Hepatocyte (in vitro differentiated cells): Measurements from ENCODE around the gene SRRM2. TPM values are rescaled to one million over a fixed set of nuclear protein-coding genes. Genes with fewer than 3 reads are reported as not detected.

Source experiments
- DNase-seq: peaks from one replicate; pipeline ENCODE4 v3.0.0-alpha.2; 2016; ENCODE audit warnings: low spot score
- H2AFZ ChIP-seq: fragments of 200-600 bp; sonication (generic); 2 replicates; pipeline ENCODE4 v1.6.0; 2016; ENCODE audit warnings: antibody characterized with exemption, mild to moderate bottlenecking
- H3K27ac ChIP-seq: fragments of 200-600 bp; sonication (generic); 2 replicates; pipeline ENCODE4 v1.5.1; 2016; ENCODE audit warnings: mild to moderate bottlenecking
- H3K27me3 ChIP-seq: fragments of 200-600 bp; sonication (generic); 2 replicates; pipeline ENCODE4 v1.6.1; 2016
- H3K36me3 ChIP-seq: fragments of 200-600 bp; sonication (generic); replicated peaks from 2 replicates; pipeline ENCODE4 v1.5.1; 2016; ENCODE audit warnings: low read depth; ENCODE audit not compliant: insufficient read depth
- H3K4me1 ChIP-seq: fragments of 200-600 bp; sonication (generic); 2 replicates; pipeline ENCODE4 v1.5.1; 2016; ENCODE audit warnings: mild to moderate bottlenecking, moderate library complexity; ENCODE audit not compliant: insufficient read depth
- H3K4me2 ChIP-seq: fragments of 200-600 bp; sonication (generic); 2 replicates; pipeline ENCODE4 v1.6.0; 2016
- H3K4me3 ChIP-seq: fragments of 200-600 bp; sonication (generic); 2 replicates; pipeline ENCODE4 v1.5.1; 2016; ENCODE audit warnings: mild to moderate bottlenecking
- H3K79me2 ChIP-seq: fragments of 200-600 bp; sonication (generic); 2 replicates; pipeline ENCODE4 v1.6.0; 2017; ENCODE audit warnings: mild to moderate bottlenecking
- H3K9me2 ChIP-seq: fragments of 200-600 bp; sonication (generic); replicated peaks from 2 replicates; pipeline ENCODE4 v1.6.0; 2017; ENCODE audit warnings: mild to moderate bottlenecking; ENCODE audit not compliant: insufficient read depth
- H3K9me3 ChIP-seq: fragments of 200-600 bp; sonication (generic); 2 replicates; pipeline ENCODE4 v1.5.1; 2016; ENCODE audit warnings: low read depth, mild to moderate bottlenecking
- H4K20me1 ChIP-seq: fragments of 200-600 bp; sonication (generic); 2 replicates; pipeline ENCODE4 v1.6.0; 2016; ENCODE audit warnings: mild to moderate bottlenecking; ENCODE audit not compliant: insufficient read depth, poor library complexity, severe bottlenecking
- EZH2 ChIP-seq: fragments of 200-600 bp; sonication (generic); IDR thresholded peaks from 2 replicates; pipeline ENCODE4 v1.6.1; 2016; ENCODE audit warnings: antibody characterized with exemption, mild to moderate bottlenecking, borderline replicate concordance
- EZH2phosphoT487 ChIP-seq: fragments of 200-600 bp; sonication (generic); IDR thresholded peaks from one replicate; pipeline ENCODE4 v1.6.1; 2018; ENCODE audit warnings: antibody characterized with exemption, mild to moderate bottlenecking, low read depth, moderate library complexity; ENCODE audit not compliant: unreplicated experiment, severe bottlenecking
- WGBS: methylation state at CpG from one replicate; pipeline ENCODE4 v1.1.6; 2016; ENCODE audit warnings: low lambda C conversion rate; ENCODE audit errors: missing lambda C conversion rate; 5-methylcytosine and 5-hydroxymethylcytosine counted together
- polyA plus RNA-seq: library from polyadenylated mRNA; unstranded; fragments of >200 nt; fragmentation: Nextera tagmentation; extraction: Ambion mirVana; gene quantifications from 2 replicates; pipeline ENCODE4 v1.2.1, GENCODE V29; 2016
- total RNA-seq: library from RNA; depleted of rRNA; stranded (reverse); fragments of >200 nt; gene quantifications from 2 replicates; pipeline ENCODE4 v1.2.3, GENCODE V29; 2014
- TF ChIP-seq, protein P1 (sequence below): fragments of 200-600 bp; sonication (generic); IDR thresholded peaks from 2 replicates; pipeline ENCODE4 v1.5.1; 2016; ENCODE audit warnings: antibody characterized with exemption, mild to moderate bottlenecking; ENCODE audit not compliant: poor library complexity

Gene SRRM2
- total and polyA plus RNA-seq, 2 experiments from 2014 or later, result 142 to 403 TPM

DNA sequence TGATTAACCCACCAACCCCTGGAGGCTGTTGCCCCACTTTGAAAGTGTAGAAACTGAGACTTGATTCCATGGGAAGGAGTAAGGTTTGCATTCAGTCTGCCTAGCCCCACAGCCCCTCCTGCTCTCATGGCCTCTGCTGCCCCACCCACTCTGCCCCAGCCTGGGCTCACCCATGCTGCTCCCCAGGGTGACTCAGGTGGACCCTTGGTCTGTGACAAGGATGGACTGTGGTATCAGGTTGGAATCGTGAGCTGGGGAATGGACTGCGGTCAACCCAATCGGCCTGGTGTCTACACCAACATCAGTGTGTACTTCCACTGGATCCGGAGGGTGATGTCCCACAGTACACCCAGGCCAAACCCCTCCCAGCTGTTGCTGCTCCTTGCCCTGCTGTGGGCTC, 52.3 kb downstream of the SRRM2 start:
- Histone ChIP-seq H3K4me1 (no peaks in the 10 kb centered on the region), H3K9me2 (no peaks in the 10 kb centered on the region), H3K9me3 (no peaks in the 10 kb centered on the region), H3K36me3 (no peaks in the 10 kb centered on the region), H3K27me3 (no peaks in the 10 kb centered on the region), H2AFZ (no peak overlapping the region), H3K4me2 (no peak overlapping the region), H3K4me3 (no peak overlapping the region), H3K79me2 (no peaks in the 10 kb centered on the region), H4K20me1 (no peaks in the 10 kb centered on the region), H3K27ac (no peak overlapping the region)
- 94% methylated on average over 4 of the region's 4 CpGs for WGBS
- TF ChIP-seq EZH2, result no peak
- TF ChIP-seq EZH2phosphoT487, result no peak
- TF ChIP-seq, protein P1, sequence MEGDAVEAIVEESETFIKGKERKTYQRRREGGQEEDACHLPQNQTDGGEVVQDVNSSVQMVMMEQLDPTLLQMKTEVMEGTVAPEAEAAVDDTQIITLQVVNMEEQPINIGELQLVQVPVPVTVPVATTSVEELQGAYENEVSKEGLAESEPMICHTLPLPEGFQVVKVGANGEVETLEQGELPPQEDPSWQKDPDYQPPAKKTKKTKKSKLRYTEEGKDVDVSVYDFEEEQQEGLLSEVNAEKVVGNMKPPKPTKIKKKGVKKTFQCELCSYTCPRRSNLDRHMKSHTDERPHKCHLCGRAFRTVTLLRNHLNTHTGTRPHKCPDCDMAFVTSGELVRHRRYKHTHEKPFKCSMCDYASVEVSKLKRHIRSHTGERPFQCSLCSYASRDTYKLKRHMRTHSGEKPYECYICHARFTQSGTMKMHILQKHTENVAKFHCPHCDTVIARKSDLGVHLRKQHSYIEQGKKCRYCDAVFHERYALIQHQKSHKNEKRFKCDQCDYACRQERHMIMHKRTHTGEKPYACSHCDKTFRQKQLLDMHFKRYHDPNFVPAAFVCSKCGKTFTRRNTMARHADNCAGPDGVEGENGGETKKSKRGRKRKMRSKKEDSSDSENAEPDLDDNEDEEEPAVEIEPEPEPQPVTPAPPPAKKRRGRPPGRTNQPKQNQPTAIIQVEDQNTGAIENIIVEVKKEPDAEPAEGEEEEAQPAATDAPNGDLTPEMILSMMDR, result no peak
- no peak for DNase-seq

DNA sequence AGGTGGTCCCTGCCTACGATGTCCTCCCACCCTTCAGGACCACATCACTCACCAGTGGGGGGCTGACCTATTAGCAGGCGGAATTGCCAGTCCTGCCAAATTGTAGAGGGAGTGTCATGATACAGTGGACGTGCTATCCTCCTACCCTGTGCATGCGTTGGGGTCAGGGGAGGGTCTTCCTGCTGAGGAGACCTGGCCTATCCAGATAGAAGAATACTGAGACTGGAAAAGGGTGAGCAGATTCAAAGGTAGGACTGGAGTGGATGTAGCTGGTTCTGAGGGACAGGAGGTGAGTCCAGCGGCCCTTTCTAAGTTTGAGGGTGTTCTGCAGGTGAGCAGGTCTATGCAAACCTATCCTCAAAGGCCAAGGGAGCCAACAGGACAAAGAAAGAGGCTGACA, 53.8 kb downstream of the SRRM2 start:
- Histone ChIP-seq H3K4me2 (no peak overlapping the region), H3K36me3 (no peaks in the 10 kb centered on the region), H3K9me3 (no peaks in the 10 kb centered on the region), H3K4me3 (no peak overlapping the region), H4K20me1 (no peaks in the 10 kb centered on the region), H3K27ac (no peak overlapping the region), H2AFZ (no peak overlapping the region), H3K79me2 (no peaks in the 10 kb centered on the region), H3K4me1 (no peaks in the 10 kb centered on the region), H3K27me3 (no peaks in the 10 kb centered on the region), H3K9me2 (no peaks in the 10 kb centered on the region)
- DNase-seq, result no peak
- 86% methylated on average over 5 of the region's 5 CpGs for WGBS
- TF ChIP-seq, protein P1, result no peak
- TF ChIP-seq EZH2, result no peak
- TF ChIP-seq EZH2phosphoT487, result no peak

DNA sequence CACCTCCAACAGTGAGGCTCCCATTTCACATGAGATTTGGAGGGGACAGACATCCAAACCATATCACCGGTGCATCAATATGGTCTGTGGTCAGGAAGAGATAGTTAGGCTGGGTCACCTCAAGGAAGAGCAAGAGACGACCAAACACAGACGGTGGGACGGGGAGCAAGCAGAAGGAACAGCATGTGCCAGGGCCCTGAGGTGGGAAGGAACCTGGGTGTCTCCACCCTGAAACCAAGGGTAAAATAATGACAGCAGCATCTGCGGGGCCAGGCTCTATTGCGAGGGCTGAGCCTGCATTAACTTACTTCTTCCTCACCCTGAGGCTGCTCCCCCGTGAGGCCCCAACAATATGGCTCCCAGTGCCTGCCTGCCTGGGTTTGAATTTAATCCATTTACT, 55.7 kb downstream of the SRRM2 start:
- no peak overlapping the region for H2AFZ ChIP-seq
- H3K4me1 ChIP-seq, result no peaks in the 10 kb centered on the region
- TF ChIP-seq EZH2phosphoT487 (no peak), EZH2 (no peak)
- TF ChIP-seq, protein P1, result no peak
- H3K9me3 ChIP-seq, result no peaks in the 10 kb centered on the region
- H4K20me1 ChIP-seq, result no peaks in the 10 kb centered on the region
- H3K27ac ChIP-seq, result no peak overlapping the region
- 93% methylated on average over 7 of the region's 7 CpGs for WGBS
- H3K79me2 ChIP-seq, result no peaks in the 10 kb centered on the region
- no peak for DNase-seq
- no peaks in the 10 kb centered on the region for H3K9me2 ChIP-seq
- H3K4me3 ChIP-seq, result no peak overlapping the region
- H3K36me3 ChIP-seq, result no peaks in the 10 kb centered on the region
- H3K27me3 ChIP-seq, result no peaks in the 10 kb centered on the region
- no peak overlapping the region for H3K4me2 ChIP-seq
